Bone marrow (tissue), 2 donors: ENCODE results near the gene SHTN1.

Experiments
- DNase-seq, 2 donors: peaks; one replicate each; lab custom pipeline; 2025; lab: John Stamatoyannopoulos, UW

Gene SHTN1

GRCh38 chr10:116870949-116871348, 134.0 kb downstream of the SHTN1 start:
- no peak for DNase-seq

GRCh38 chr10:116868722-116869121, 136.3 kb downstream of the SHTN1 start:
- no peak for DNase-seq

- no peak for DNase-seq
These were observed 136.8 kb downstream of the SHTN1 start for GRCh38 chr10:116868198-116868676.

DNA sequence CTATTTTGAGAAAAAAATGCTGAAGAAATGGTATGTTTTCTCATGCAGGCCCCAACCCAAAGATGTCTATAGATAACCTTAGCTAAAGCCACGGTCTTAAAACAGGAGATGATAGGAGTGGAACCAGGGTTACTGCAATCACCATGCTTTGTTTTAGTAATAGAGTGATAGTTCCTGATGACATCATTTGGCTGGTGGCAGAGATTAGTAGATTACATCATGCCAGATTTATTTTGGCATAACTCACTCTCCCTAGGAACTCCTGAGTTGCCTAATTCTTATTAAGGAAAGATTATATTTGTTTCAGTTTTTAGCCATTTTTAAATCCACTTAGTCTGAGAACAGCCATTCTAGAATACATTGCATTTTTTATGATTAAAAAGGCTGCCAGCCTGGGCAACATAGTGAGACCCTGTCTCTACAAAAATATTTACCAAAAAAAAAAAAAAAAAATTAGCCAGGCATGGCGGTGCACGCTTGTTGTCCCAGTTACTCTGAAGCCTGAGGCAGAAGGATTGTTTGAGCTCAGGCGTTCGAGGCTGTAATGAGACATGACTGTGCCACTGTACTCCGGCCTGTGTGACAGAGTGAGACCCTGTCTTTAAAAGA, 137.9 kb downstream of the SHTN1 start:
- DNase-seq: no peak

DNA sequence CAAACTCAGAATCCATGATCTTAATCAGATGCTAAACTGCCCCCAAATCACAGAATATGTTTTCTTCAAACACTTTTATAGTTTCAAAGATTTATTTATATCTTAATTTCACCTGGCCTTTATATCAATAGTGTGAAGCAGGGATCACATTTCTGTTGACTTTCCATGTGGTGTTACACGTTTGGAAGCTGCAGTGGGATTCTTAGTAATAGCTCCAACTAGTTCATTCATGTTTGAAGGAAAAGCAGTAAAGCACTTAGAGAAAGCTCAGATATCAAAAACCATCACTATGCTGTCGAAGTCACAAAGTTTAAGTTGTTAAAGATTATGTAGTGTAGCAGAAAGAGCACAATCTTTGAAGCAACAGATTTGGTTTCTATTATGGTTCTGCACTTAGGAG, 138.9 kb downstream of the SHTN1 start:
- DNase-seq: no peak

DNA sequence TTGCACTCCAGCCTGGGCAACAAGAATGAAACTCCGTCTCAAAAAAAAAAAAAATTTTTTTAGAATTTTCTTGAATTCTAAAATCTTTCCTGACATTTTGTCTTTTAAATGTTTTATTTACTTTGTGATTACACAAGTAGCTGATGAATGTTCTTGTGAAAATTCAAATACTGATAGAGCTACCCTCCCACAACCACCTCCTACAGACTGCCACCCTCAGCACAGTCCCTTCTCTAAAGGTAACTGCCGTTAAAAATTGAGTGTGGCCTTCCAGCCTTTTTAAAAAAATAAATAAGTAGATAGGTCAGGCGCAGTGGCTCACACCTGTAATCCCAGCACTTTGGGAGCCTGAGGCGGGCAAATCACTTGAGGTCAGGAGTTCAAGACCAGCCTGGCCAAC, 140.6 kb downstream of the SHTN1 start:
- no peak for DNase-seq

DNA sequence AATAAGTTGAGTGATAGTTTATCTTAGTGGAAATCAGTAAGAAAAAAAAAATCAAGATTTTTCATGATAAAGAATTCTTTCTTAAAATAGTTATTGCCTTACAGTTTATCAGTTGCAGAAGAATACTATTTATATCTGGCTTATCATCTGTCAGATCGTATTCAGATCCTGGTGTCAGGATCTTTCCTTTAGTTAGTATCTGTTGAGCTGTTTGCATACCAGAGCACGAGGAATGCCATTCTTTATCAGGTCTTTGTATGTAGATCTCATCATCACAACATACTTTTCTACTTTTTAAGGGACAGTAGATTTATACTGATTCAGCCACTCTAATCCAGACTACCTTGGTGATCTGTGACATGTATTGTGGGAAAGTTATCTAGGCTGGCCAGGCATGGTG, 143.2 kb downstream of the SHTN1 start:
- DNase-seq: no peak

DNA sequence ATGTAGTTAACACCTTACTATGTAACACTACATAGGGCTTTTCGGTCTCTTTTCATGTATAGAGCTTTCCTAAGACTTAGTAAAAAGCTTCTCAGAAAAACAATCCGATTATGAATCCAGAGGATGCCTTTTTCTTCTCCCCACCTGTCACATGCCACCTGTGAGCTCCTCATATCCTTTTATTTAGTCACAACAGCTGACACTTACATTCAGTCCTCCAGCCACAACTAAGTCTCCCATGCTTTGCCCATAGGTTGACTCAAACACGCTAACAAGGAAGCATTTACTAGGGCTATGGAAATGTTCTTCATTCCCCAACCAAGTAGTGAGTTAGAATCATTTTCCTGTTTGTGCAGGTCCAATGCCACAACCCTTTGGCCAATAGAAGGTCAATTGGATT, 147.8 kb downstream of the SHTN1 start:
- no peak for DNase-seq

- DNase-seq: no peak
These were observed 151.3 kb downstream of the SHTN1 start for GRCh38 chr10:116853701-116854100.

- no peak for DNase-seq
These were observed 151.7 kb downstream of the SHTN1 start for GRCh38 chr10:116853287-116853686.

DNA sequence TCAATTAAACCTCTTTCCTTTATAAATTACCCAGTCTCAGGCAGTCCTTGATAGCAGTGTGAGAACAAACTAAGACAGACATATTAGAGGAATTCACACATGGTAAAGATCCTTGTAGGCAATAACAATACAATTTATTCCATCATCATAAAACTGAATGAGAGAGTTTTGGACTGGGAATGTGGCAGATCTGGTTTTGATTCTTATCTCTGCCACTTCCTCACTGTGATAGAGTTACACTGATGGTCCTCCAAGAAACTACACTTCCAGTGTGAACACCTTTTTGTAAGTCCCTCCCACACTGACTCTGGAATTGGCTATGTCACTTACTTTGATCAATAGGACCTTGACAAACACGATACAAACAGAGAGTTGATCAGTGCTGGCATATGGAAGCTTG, 152.7 kb downstream of the SHTN1 start:
- no peak for DNase-seq

- DNase-seq: no peak
These were observed 154.9 kb downstream of the SHTN1 start for GRCh38 chr10:116850058-116850611.

DNA sequence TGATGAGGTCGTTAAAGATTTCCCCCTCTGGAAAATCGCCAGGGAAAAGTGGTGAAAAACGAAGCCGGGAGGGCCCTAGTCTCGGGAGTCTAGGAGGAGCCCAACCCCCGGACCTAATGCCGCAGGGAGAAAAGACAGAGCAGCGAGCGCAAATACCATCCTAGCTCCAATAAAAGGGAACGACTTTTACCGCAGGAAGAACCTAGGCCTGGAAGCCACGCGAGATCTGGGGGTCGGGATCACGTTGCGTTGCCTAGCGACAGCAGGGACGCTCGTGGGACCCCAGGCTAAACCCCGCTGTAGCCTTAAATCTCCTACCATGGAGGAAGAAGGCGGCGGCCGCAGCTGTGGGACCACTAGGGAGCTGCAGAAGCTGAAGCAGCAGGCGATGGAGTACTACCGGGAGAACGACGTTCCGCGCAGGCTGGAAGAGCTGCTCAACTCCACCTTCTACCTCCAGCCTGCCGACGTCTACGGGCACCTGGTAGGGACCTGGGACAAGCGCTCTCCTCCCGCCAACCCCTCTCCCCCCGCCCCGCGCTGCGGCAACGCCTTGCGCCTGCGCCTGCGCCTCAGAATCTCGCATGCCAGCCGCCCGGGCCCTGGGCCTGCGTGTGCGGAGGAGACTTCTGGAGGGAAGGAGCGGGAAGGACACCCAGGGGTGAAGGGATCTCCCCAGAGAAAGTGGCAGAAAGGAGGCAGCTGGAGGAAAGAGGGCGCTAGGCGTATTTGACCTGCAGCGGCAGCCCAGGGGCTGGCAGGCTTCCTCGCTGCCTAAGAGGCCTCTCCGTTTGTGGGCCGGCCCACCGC, 155.5 kb downstream of the SHTN1 start, which contains the start of gene ENO4:
Gene ENO4 (plus strand): TSS at position 252 of the 810 bp plus-strand sequence. CDS start 68 bp downstream, at position 320.
- no peak for DNase-seq

DNA sequence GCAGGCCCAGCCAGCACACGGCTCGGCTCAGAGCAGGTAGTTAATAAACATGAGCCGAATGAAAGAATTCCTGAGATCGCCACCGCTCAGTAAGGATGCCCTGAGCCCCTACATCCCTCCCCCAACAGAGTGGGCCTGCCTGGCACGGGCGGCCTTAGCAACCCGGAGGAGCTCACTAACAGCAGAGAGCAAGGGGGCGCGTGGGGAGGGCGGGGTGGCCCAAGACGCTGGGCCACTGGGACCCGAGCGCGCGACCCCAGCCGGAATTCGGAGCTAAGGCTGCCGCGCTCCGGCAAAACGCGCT, 156.1 kb downstream of the SHTN1 start:
- no peak for DNase-seq

GRCh38 chr10:116848032-116848943, 156.7 kb downstream of the SHTN1 start:
- DNase-seq: no peak

- no peak for DNase-seq
These were observed 159.2 kb downstream of the SHTN1 start for GRCh38 chr10:116845823-116846222.

DNA sequence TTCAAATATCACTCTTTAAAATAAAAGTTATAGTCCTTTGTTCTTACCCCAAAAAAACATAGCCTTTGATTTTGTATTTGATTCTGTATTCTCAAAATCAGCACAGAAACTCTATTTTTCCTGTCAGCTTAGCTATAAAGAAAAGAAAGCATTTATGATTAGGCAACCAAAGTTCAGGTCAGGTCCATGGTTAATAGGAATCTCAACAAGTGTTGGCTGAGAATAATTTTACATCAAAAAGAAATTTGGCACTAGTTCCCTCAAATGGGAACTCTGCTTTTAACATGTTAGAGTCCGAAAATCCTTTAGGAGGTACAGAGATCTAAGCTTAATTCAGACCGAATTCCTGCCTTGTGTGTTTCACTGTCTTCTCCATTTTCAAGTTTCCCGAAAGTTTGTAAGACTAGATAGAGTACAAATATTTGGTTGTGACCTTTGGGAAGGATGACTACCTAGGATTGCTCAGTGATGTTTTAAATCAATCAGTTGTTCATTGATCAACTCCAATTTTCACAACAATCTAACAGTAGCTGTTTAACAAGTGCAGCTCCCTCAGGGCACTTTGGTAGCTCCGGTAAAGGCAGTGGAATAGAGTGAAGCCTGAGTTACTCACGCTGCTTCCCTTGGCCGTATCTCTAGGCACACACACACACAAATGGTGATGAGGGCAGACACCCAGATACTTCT, 164.5 kb downstream of the SHTN1 start:
- no peak for DNase-seq

DNA sequence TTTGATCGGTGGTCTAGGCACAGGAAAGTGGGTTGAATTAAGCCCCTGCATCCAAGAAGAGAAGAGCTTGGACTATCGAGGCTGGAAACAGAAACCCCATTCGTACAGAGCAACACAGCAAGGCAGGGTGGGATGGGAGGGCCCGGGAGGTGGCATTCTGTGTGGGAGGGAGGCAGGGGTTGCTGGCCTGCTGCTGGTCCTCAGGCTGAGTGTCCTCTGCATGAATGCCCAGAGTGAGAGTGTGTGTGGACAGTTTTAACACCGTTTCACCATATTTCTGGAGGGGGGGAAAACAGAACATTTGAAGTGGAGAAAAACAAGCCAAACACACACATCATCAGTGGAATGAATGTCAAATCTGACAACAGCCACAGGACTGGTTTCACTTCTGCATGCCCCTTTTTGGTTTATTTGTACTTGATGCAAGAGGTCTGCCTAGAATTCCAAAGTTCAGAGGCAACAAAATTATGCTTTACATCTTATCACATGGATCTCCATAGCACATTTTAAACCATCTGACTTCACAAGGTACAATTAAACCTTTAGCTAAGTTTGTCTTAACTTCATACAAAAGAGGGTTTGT, 166.8 kb downstream of the SHTN1 start:
- DNase-seq: no peak

DNA sequence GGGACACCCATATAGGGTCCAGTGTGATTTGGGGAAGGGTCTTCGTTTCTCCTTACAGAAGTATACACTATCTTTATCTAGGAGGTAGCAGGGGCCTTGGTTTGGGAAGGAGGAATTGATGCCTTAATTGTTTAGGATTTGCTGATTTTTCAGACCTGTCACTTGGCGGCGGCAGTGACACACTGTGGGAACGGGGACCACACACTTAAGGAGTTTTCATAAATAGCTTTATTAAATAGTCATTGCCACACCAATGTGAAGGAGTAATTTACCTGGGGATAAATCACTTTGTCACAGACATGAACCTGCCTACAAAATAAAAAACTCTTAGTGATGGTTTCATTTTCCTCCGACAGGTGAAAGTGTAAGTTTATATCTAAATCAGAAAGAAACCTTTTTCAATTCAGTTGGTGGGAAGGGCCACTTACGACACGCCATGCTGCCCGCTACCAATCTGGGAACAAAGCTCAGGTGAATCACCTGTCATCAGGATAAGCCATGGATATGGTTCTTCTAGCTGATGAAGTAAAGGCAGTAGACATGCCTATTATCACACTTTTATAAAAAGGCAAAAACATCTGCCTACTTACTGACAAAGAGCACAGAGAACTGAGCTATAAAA, 168.0 kb downstream of the SHTN1 start:
- DNase-seq: no peak

GRCh38 chr10:116836083-116836482, 168.9 kb downstream of the SHTN1 start:
- DNase-seq: no peak

GRCh38 chr10:116835658-116836057, 169.3 kb downstream of the SHTN1 start:
- DNase-seq: no peak
